ENCODE data around the gene PSME4.
"Not testable (repeated sequence)": the region's sequence is repeated elsewhere in the genome, so short reads cannot be mapped to it uniquely, and the experiment has no call there.

Gene PSME4

DNA sequence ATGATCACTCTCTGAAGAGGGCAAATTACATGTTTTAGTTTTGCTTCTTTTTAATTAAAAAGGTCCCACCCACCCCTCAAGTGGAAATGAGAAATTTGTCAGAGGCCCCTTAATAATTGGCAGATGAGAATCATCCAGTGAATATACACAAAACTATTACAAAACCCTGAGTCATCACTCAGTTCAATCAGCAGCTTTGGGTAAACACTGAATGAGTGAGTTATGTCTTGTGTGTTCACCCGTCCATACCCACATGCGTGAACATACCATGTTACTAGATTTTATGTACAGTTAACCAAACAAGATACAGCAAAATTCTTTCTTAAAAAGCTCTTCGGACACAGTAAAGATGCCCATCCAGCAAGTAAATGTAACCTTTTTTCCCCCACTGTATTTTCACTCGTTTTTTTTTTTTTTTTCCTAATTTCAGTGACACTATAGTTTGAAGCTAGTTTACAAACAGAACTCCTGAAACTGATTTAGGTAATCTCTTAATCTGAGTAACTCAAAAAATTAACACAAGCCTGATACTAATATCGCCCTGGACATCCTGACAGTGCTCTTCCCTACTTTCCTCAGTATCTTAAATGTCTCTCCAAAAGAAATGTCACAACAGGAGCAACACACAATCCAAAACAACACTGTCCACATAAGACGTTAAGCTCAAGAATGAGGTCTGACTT, 1.4 kb downstream of the PSME4 start:
- Histone ChIP-seq H3K4me3 (ENCODE audit: low read depth in 1 of 2, low read length in 2 of 2) (peak overlapping the region; percentile 98 to 99), H3K36me3 (ENCODE audit: insufficient read depth, low read length) (no peaks in the 10 kb centered on the region; the same call in 1 of the 2 replicates), H3K27me3 (ENCODE audit: insufficient read depth, low read length, poor library complexity) (no peaks in the 10 kb centered on the region), H2AFZ (ENCODE audit: low read depth, low read length) (peak overlapping the region; percentile 81), H3K27ac (ENCODE audit: low read length) (peak overlapping the region; percentile 86), H3K4me2 (ENCODE audit: insufficient read depth, low read length) (peak overlapping the region; percentile 72), H4K20me1 (ENCODE audit: insufficient read depth, low read length) (peaks cover 27% of the 10 kb centered on the region; the same call in 1 of the 2 replicates), H3K9me3 (ENCODE audit: insufficient read depth, low read length, severe bottlenecking) (no peaks in the 10 kb centered on the region), H3K9ac (ENCODE audit: low read depth, low read length) (peak overlapping the region; percentile 75), H3K4me1 (ENCODE audit: insufficient read depth, low read length) (peaks cover 37% of the 10 kb centered on the region), H3K79me2 (ENCODE audit: insufficient read depth, low read length) (peaks cover 70% of the 10 kb centered on the region)
- DNase-seq (no peak), ATAC-seq (ENCODE audit: insufficient read depth, low read depth) (0 out of 3 replicates have a peak, but pooled peaks have one; percentile 18)
- no peak for TF ChIP-seq CTCF (IDR thresholded peaks at IDR 0.05; ENCODE audit: borderline replicate concordance, extremely low read depth, low read length, poor library complexity, severe bottlenecking)
- no peak for TF ChIP-seq EZH2 (IDR thresholded peaks at IDR 0.05; ENCODE audit: borderline replicate concordance, low read depth, low read length, severe bottlenecking)

DNA sequence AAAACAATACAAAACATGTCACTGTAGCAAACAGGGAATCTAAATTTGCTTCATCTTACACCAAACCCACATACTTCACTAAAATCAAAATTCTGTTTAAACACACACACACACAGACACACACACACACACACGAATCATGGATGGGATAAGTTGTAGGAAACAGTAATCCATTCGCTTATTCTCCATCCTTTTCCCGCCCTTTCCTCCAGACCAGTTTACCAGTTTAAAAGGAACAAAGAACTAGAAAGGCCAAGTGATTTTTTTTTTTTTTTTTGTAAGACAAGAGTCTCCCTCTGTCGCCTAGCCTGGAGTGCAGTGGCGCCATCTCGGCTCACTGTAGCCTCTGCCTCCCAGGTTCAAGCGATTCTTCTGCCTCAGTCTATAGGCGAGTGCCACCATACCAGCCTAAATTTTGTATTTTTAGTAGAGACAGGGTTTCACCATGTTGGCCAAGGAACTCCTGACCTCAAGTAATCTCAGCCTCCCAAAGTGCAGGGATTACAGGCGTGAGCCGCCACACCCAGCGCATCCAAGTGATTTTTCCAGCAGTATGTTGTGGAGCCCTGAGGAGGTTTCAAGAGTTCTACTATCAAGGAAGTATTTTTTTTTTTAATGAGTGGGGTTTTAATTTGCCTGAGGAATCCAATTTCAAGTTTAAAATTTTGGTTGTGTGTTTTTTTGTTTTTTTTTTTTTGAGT, 5.7 kb downstream of the PSME4 start:
- Histone ChIP-seq H3K4me1 (ENCODE audit: insufficient read depth, low read length) (peaks cover 39% of the 10 kb centered on the region), H3K4me3 (ENCODE audit: low read depth in 1 of 2, low read length in 2 of 2) (no peak overlapping the region), H3K27ac (ENCODE audit: low read length) (no peak overlapping the region), H3K9me3 (ENCODE audit: insufficient read depth, low read length, severe bottlenecking) (no peaks in the 10 kb centered on the region), H3K79me2 (ENCODE audit: insufficient read depth, low read length) (peaks cover 100% of the 10 kb centered on the region), H2AFZ (ENCODE audit: low read depth, low read length) (no peak overlapping the region), H3K27me3 (ENCODE audit: insufficient read depth, low read length, poor library complexity) (no peaks in the 10 kb centered on the region), H4K20me1 (ENCODE audit: insufficient read depth, low read length) (peaks cover 46% of the 10 kb centered on the region; the same call in 1 of the 2 replicates), H3K36me3 (ENCODE audit: insufficient read depth, low read length) (no peaks in the 10 kb centered on the region; the same call in 1 of the 2 replicates), H3K4me2 (ENCODE audit: insufficient read depth, low read length) (0 out of 2 replicates have a peak overlapping the region, but pooled peaks have one; percentile 7), H3K9ac (ENCODE audit: low read depth, low read length) (no peak overlapping the region)
- DNase-seq, result no peak
- TF ChIP-seq EZH2 (IDR thresholded peaks at IDR 0.05; ENCODE audit: borderline replicate concordance, low read depth, low read length, severe bottlenecking), result no peak
- no peak for TF ChIP-seq CTCF (IDR thresholded peaks at IDR 0.05; ENCODE audit: borderline replicate concordance, extremely low read depth, low read length, poor library complexity, severe bottlenecking)
- no peak for ATAC-seq (ENCODE audit: insufficient read depth, low read depth)

- Histone ChIP-seq H3K4me1 (ENCODE audit: insufficient read depth, low read length) (peaks cover 38% of the 10 kb centered on the region), H3K27ac (ENCODE audit: low read length) (no peak overlapping the region), H3K4me2 (ENCODE audit: insufficient read depth, low read length) (0 out of 2 replicates have a peak overlapping the region, but pooled peaks have one; percentile 7), H3K9ac (ENCODE audit: low read depth, low read length) (no peak overlapping the region), H2AFZ (ENCODE audit: low read depth, low read length) (no peak overlapping the region), H3K9me3 (ENCODE audit: insufficient read depth, low read length, severe bottlenecking) (no peaks in the 10 kb centered on the region), H4K20me1 (ENCODE audit: insufficient read depth, low read length) (peaks cover 39% of the 10 kb centered on the region; the same call in 1 of the 2 replicates), H3K27me3 (ENCODE audit: insufficient read depth, low read length, poor library complexity) (no peaks in the 10 kb centered on the region), H3K36me3 (ENCODE audit: insufficient read depth, low read length) (no peaks in the 10 kb centered on the region), H3K4me3 (ENCODE audit: low read depth in 1 of 2, low read length in 2 of 2) (no peak overlapping the region), H3K79me2 (ENCODE audit: insufficient read depth, low read length) (peaks cover 100% of the 10 kb centered on the region)
- no peak for TF ChIP-seq EZH2 (IDR thresholded peaks at IDR 0.05; ENCODE audit: borderline replicate concordance, low read depth, low read length, severe bottlenecking)
- TF ChIP-seq CTCF (IDR thresholded peaks at IDR 0.05; ENCODE audit: borderline replicate concordance, extremely low read depth, low read length, poor library complexity, severe bottlenecking), result no peak
- DNase-seq (no peak), ATAC-seq (ENCODE audit: insufficient read depth, low read depth) (no peak)
These were observed 6.4 kb downstream of the PSME4 start for GRCh38 chr2:53964257-53964952.

DNA sequence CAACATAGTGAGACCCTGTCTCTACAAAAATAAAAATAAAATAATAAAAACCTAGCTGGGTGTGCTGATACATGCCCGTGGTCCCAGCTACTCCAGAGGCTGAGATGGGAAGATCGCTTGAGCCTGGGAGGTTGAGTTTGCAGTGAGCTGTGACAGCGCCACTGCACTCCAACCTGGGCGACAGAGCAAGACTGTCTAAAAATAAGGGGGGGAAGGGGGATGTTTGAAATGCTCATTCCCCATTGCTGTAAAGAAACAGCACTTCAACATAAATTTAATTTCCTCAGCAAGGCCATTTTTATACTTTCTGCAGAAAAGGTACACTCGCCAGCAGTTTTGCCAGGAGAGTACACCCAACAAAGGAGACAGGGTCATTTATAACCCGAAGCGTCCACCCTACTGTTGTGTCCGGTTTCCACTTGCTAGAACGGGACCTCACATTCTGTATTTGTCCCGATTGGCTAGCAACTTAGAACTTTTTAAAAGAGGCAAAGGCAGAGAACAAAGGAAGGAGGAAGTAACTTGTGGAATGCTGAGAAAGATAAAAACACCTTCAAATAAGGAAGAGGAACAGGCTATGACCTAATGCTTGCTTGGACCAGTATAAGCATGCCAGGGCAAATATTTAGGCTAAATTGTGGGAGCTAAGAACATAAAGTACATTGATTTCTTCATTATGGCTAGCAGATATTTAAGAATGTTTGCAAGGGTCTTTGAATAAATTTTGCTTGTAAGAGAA, 9.1 kb downstream of the PSME4 start:
- Histone ChIP-seq H3K79me2 (ENCODE audit: insufficient read depth, low read length) (peaks cover 100% of the 10 kb centered on the region), H3K4me1 (ENCODE audit: insufficient read depth, low read length) (peaks cover 15% of the 10 kb centered on the region), H4K20me1 (ENCODE audit: insufficient read depth, low read length) (peaks cover 37% of the 10 kb centered on the region)
- ATAC-seq (ENCODE audit: insufficient read depth, low read depth); H3K27ac ChIP-seq (ENCODE audit: low read length); H3K9me3 ChIP-seq (ENCODE audit: insufficient read depth, low read length, severe bottlenecking); H3K36me3 ChIP-seq (ENCODE audit: insufficient read depth, low read length); H2AFZ ChIP-seq (ENCODE audit: low read depth, low read length); H3K4me2 ChIP-seq (ENCODE audit: insufficient read depth, low read length); H3K4me3 ChIP-seq (ENCODE audit: low read depth in 1 of 2, low read length in 2 of 2); H3K27me3 ChIP-seq (ENCODE audit: insufficient read depth, low read length, poor library complexity); DNase-seq; H3K9ac ChIP-seq (ENCODE audit: low read depth, low read length): not testable (repeated sequence)

Measured in DND-41 (cell line).